Gastrocnemius medialis (tissue), 4 donors: Measurements from ENCODE around the gene LRG1. TPM values are rescaled to one million over a fixed set of nuclear protein-coding genes. Genes with fewer than 3 reads are reported as not detected.

Experiments
- ATAC-seq, 2 donors: fragments of 150-250 bp; one replicate each; pipeline ENCODE4 v1.9.1; 2016
- DNase-seq, 2 donors: peaks; one replicate each; pipeline ENCODE4 v3.0.0-alpha.2; 2019
- H3K27ac ChIP-seq, 4 donors: fragments of 200-600 bp; sonication (generic); 1 replicate in 1 of 4; 2 replicates in 3 of 4; pipeline ENCODE4 v1.5.1; 2016 to 2018; ENCODE audit warnings: mild to moderate bottlenecking in 2 of 4, moderate library complexity in 1 of 4
- H3K27me3 ChIP-seq, 3 donors: fragments of 200-600 bp; sonication (generic) in 2 of 3; 1 replicate in 1 of 3; 2 replicates in 2 of 3; pipeline versions ENCODE4 v1.5.1 to v1.6.0; 2016 to 2019; ENCODE audit warnings: mild to moderate bottlenecking in 1 of 3, moderate library complexity in 1 of 3
- H3K36me3 ChIP-seq, 2 donors: fragments of 200-600 bp; sonication (generic) in 1 of 2; one replicate each; pipeline ENCODE4 v1.5.1; 2017 to 2018
- H3K4me1 ChIP-seq, 2 donors: fragments of 200-600 bp; sonication (generic) in 1 of 2; one replicate each; pipeline ENCODE4 v1.5.1; 2016 to 2017; ENCODE audit warnings: mild to moderate bottlenecking in 2 of 2
- H3K4me3 ChIP-seq, 4 donors: fragments of 200-600 bp; sonication (generic) in 3 of 4; 1 replicate in 1 of 4; 2 replicates in 3 of 4; pipeline ENCODE4 v1.5.1; 2016 to 2019; ENCODE audit warnings: mild to moderate bottlenecking in 2 of 4
- H3K9me3 ChIP-seq, 3 donors: fragments of 200-600 bp; sonication (generic) in 2 of 3; 1 replicate in 1 of 3; 2 replicates in 2 of 3; pipeline ENCODE4 v1.5.1; 2016 to 2019
- CTCF ChIP-seq, 5 experiments: fragments of 450-650 bp in 3 of 5; fragments of 200-600 bp in 2 of 5; sonication (generic) in 2 of 5; IDR thresholded peaks in 4 of 5; conservative IDR thresholded peaks in 1 of 5; 1 replicate in 4 of 5; 2 replicates in 1 of 5; pipeline ENCODE4 v1.5.1; 2016 to 2019; ENCODE audit warnings: antibody characterized with exemption in 5 of 5, mild to moderate bottlenecking in 3 of 5, moderate library complexity in 3 of 5
- POLR2A ChIP-seq, 2 donors: fragments of 450-650 bp; IDR thresholded peaks; one replicate each; pipeline ENCODE4 v1.6.1; 2017; ENCODE audit warnings: antibody characterized with exemption in 2 of 2, mild to moderate bottlenecking in 2 of 2, moderate library complexity in 2 of 2
- in situ Hi-C, 4 donors: fragments of 200-750 bp; cut with MboI; loops; one replicate each; pipeline versions ENCODE4 v1.15.0 to v1.8.0; 2017; ENCODE audit warnings: low sequenced_read_pairs in 4 of 4
- intact Hi-C: fragments of 100-400 bp; cut with DNase I; formaldehyde crosslinking; loops from one replicate; pipeline ENCODE4 v1.15.1; 2023; ENCODE audit warnings: low total_unique reads
- total RNA-seq, 4 donors: library from RNA; depleted of rRNA; stranded (reverse); fragments of >200 nt; gene quantifications; one replicate each; pipeline versions ENCODE4 v1.1.0 to v1.2.3, GENCODE V29; 2016

LRG1 gene
- total RNA-seq, 4 donors from 2014 or later = 0.15 to 2.7 (median 0.98) TPM; not detected in 1

- in situ Hi-C loops = no loop called here
- H3K27me3 ChIP-seq = no peaks in the 10 kb centered on the region
- H3K4me1 ChIP-seq = peaks cover 14 to 26% of the 10 kb centered on the region in 2 donors
- peak overlapping the region; percentile 32 to 99 (median 76) for H3K27ac ChIP-seq
- H3K4me3 ChIP-seq = no peak overlapping the region
- DNase-seq (no peak), ATAC-seq (no peak)
- no peaks in the 10 kb centered on the region for H3K36me3 ChIP-seq
- TF ChIP-seq CTCF (IDR thresholded peaks at IDR 0.05 in 4 of 5, conservative IDR thresholded peaks at IDR 0.05 in 1 of 5) (no peak), POLR2A (IDR thresholded peaks at IDR 0.05) (no peak)
- intact Hi-C loops = no loop called here
- H3K9me3 ChIP-seq = no peaks in the 10 kb centered on the region
Measured at GRCh38 chr19:4521888-4522242, 18.0 kb downstream of the LRG1 start.

- no peaks in the 10 kb centered on the region for H3K9me3 ChIP-seq
- intact Hi-C loops (no loop called here), in situ Hi-C loops (no loop called here)
- ATAC-seq (no peak), DNase-seq (no peak)
- no peaks in the 10 kb centered on the region for H3K36me3 ChIP-seq
- peaks cover 16 to 31% of the 10 kb centered on the region in 2 donors for H3K4me1 ChIP-seq
- H3K27me3 ChIP-seq = no peaks in the 10 kb centered on the region
- H3K4me3 ChIP-seq = no peak overlapping the region
- H3K27ac ChIP-seq = peak overlapping the region; percentile 32 to 99 (median 76)
- TF ChIP-seq CTCF (IDR thresholded peaks at IDR 0.05 in 4 of 5, conservative IDR thresholded peaks at IDR 0.05 in 1 of 5) (no peak), POLR2A (IDR thresholded peaks at IDR 0.05) (no peak)
Measured at GRCh38 chr19:4521170-4521887, 18.5 kb downstream of the LRG1 start.

GRCh38 chr19:4519521-4520277 is 20.1 kb downstream of the LRG1 start:
- peaks cover 30 to 42% of the 10 kb centered on the region in 2 donors for H3K4me1 ChIP-seq
- no peak for ATAC-seq
- H3K9me3 ChIP-seq = no peaks in the 10 kb centered on the region
- H3K4me3 ChIP-seq = no peak overlapping the region
- peak overlapping the region; percentile 97 to 99 (median 98) for H3K27ac ChIP-seq
- TF ChIP-seq POLR2A (IDR thresholded peaks at IDR 0.05) (no peak), CTCF (IDR thresholded peaks at IDR 0.05 in 4 of 5, conservative IDR thresholded peaks at IDR 0.05 in 1 of 5) (no peak)
- in situ Hi-C loops (no loop called here), intact Hi-C loops (loop anchor here (5.0 to 10.0 kb wide), 2 partner anchors 193 to 565 kb away; no protein-coding TSS in a partner anchor)
- peaks cover 0 to 9% of the 10 kb centered on the region in 2 donors for H3K36me3 ChIP-seq
- H3K27me3 ChIP-seq = no peaks in the 10 kb centered on the region
- DNase-seq = no peak

GRCh38 chr19:4519172-4519496 is 20.7 kb downstream of the LRG1 start:
- peak overlapping the region; percentile 97 to 99 (median 98) for H3K27ac ChIP-seq
- intact Hi-C loops = loop anchor here (5.0 to 10.0 kb wide), 2 partner anchors 193 to 564 kb away; no protein-coding TSS in a partner anchor

More at GRCh38 chr19:4519172-4519496, 20.7 kb downstream of the LRG1 start:
- Histone ChIP-seq H3K4me3 (no peak overlapping the region), H3K36me3 (peaks cover 0 to 9% of the 10 kb centered on the region in 2 donors), H3K27me3 (no peaks in the 10 kb centered on the region), H3K4me1 (peaks cover 33 to 43% of the 10 kb centered on the region in 2 donors), H3K9me3 (no peaks in the 10 kb centered on the region)
- DNase-seq (no peak), ATAC-seq (no peak)
- in situ Hi-C loops = no loop called here
- TF ChIP-seq POLR2A (IDR thresholded peaks at IDR 0.05) (no peak), CTCF (IDR thresholded peaks at IDR 0.05 in 4 of 5, conservative IDR thresholded peaks at IDR 0.05 in 1 of 5) (no peak)
